WI38 (cell line): ENCODE data around the gene P2RY14.

Experiments used
- H3K4me3 ChIP-seq: 2 replicates; pipeline ENCODE4 v1.5.1; 2011; ENCODE audit warnings: low read depth, mild to moderate bottlenecking, control low read depth, low read length
- TF ChIP-seq, protein P1 (sequence below): IDR thresholded peaks from 2 replicates; pipeline ENCODE4 v1.5.1; 2012; ENCODE audit warnings: low read depth, mild to moderate bottlenecking, control low read depth, low read length

Gene P2RY14

DNA sequence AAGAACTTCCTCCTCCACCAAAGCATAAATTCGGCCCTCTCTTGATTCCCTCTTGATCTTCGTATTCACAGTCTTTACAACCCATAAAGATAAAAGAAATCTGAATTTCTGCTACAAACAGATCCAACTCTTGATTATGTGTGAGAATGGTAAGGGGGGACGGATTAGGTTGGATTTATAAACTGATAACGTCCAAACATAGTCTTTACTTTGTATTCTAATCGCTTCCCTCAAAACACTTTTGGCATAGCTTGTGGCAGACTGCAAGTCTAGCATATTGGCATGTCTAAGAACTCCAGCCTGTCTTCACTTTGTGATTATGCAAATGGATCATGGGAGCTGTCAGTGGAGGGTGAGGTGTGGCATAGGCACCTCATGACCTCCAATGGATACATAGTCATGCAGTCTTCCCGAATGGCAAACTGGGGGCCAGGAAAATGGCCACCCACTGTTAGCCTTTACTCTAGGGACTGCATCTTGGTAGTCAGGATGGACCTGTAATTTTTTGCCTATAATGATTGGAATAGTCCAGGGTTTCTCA lies 51.0 kb downstream of the P2RY14 start:
- no peak overlapping the region for H3K4me3 ChIP-seq
- TF ChIP-seq, protein P1, sequence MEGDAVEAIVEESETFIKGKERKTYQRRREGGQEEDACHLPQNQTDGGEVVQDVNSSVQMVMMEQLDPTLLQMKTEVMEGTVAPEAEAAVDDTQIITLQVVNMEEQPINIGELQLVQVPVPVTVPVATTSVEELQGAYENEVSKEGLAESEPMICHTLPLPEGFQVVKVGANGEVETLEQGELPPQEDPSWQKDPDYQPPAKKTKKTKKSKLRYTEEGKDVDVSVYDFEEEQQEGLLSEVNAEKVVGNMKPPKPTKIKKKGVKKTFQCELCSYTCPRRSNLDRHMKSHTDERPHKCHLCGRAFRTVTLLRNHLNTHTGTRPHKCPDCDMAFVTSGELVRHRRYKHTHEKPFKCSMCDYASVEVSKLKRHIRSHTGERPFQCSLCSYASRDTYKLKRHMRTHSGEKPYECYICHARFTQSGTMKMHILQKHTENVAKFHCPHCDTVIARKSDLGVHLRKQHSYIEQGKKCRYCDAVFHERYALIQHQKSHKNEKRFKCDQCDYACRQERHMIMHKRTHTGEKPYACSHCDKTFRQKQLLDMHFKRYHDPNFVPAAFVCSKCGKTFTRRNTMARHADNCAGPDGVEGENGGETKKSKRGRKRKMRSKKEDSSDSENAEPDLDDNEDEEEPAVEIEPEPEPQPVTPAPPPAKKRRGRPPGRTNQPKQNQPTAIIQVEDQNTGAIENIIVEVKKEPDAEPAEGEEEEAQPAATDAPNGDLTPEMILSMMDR = no peak

DNA sequence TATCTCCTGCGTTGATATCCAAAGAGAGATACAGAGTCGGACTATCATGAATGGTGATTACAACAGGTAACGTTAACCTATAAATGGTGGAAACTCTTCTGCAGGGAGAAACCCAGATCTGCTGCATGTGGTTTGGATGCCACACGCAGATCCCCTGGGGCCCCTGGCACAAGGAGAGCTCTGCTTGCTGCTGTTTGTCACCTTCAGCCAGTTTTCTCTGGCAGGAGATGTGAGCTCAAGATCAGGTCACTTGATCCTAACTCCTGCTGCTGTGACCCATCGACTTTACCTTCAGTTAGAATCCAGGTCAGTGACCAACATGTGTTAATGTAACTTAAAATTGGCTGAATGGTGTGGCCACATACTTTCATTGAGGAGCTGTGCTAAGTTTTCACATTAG lies 51.5 kb downstream of the P2RY14 start:
- TF ChIP-seq, protein P1 = no peak

DNA sequence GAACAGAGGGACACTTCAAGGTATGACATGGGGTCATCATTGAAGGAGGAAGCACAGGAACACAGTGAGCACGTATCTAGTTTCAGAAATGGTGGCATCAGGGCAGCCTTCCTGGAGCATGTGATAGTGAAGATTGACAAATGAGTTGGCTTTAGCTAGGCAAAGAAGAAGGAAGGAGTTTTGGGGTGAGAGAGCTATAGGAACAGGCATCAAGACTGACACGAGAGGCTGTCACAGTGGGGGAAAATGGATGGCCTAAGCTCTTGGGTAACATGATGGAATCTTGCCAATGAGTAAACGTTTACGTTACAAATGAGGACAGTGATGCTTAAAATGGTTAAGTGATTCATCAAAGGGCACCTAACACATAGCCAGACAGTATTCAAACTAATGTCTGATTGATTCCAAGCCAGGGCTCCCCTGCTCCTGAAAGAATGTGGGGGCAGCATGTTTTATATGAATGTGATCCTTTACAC lies 52.2 kb downstream of the P2RY14 start:
- H3K4me3 ChIP-seq = no peak overlapping the region
- TF ChIP-seq, protein P1 = no peak

More for the DNA sequence above, 51.5 kb downstream of the P2RY14 start:
- H3K4me3 ChIP-seq = no peak overlapping the region

DNA sequence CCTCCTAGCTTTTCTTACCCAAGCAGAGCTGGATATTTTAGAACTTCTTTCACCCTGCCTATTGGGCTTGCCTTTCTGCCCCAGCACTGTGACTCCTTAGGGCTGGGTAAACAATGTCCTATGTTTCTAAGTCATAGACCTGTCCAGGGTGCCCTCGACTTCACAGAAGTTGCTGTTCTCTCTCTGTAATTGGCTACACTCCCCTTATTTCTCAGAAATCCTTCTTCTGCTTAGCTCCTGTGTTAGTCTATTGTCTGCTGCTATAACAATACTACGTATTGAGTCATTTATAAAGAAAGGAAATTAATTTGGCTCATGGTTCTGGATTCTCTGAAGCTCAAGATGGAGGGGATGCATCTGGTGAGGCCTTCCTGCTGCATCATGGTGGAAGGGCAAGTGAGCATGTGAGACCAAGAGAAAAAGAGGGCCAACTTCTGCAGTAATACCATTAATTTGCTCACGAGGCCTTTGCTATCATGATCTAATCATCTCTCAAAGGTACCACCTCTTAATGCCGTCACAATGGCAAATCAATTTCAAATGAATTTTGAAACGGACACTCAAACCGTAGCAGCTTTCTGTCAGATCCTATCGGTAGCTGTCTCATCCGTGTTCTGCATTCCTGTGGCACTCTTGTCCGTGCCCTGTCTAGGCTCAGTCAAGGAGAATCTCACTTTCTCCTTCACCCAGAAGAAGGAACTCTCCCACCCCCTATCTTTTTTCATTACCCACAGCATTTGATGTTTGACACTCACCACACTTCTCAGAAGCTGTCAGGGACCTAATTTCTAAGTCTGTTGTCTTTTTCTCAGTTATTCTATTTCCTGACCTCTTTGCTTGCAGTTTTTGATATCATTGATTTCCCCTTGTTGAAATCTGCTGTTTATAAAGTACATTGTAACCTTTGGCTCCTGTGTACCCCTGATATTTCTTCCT lies 53.0 kb downstream of the P2RY14 start:
- TF ChIP-seq, protein P1 = no peak
- H3K4me3 ChIP-seq = no peak overlapping the region

DNA sequence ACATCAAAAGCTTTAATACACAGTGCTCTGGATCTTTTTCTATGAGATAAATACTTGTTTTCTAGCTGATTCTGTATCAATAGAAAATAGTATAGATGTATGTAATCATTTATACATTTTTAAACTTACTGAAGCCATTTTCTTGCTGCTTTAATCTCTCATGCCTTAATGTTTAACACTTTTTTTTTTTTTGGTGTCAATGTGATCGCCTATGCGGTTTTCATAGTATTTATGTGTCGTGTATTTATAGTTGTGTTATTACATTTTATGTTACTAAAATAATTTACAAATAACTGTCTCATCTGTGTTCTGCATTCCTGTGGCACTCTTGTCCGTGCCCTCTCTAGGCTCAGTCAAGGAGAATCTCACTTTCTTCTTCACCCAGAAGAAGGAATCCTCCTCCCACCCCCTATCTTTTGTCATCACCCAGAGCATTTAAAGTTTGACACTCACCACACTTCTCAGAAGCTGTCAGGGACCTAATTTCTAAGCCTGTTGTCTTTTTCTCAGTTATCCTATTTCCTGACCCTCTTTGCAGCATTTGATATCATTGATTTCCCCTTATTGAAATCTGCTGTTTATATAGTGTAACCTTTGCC lies 54.0 kb downstream of the P2RY14 start:
- TF ChIP-seq, protein P1 = no peak
- H3K4me3 ChIP-seq = no peak overlapping the region

DNA sequence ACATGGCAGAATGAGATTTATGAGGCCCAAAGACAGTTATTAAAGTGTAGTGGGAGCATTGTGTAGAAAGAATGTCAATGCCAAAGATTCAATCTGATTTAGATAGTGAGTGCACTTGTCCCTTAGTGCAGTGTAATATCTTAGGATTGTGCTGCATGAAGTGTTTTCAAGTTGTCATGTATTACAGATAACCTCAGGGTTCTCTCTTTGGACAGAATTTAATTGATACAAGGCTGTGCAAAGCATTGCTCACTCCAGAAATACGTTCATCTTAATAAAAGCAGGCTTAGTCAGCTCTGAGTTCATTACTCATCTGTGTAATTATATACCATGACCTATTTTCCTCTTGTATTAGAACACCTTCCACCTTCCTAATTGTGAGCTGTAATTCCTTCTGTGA lies 59.3 kb downstream of the P2RY14 start:
- H3K4me3 ChIP-seq = no peak overlapping the region
- TF ChIP-seq, protein P1 = no peak

DNA sequence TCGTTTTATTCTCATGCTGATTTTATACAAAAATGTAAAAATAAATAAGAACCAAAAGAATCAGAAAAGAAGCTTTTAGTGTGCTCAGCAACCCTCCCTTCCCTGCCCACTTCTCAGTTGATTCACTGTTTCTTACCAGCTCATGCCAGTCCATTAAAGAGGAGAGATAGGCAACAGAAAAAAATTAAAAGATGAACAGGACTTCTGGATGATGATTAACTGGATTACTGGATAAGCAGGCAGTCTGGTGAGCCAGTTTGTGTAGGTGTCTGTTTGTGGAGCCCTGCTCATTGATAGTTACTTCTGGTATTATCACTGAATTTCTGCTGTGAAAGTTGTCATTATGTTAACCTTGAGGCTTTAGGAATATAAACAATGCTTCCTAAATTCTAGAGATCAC lies 60.2 kb downstream of the P2RY14 start:
- no peak overlapping the region for H3K4me3 ChIP-seq
- TF ChIP-seq, protein P1 = no peak
